ENCODE results near the gene TMEM259.

The TMEM259 gene

GRCh38 chr19:991174-991931 lies 29.6 kb downstream of the TMEM259 start:
- no peak for TF ChIP-seq CTCF (IDR thresholded peaks at IDR 0.05; ENCODE audit: extremely low read depth, insufficient read depth, missing control alignments)
- DNase-seq (ENCODE audit: low spot score), result peak; percentile 80
- in situ Hi-C loops (cut with MboI; ENCODE audit: low pct_unique_long_range_greater_than_20kb, low sequenced_read_pairs, unreplicated experiment), result no loop called here

GRCh38 chr19:990746-991145 lies 30.2 kb downstream of the TMEM259 start:
- no peak for DNase-seq (ENCODE audit: low spot score)
- in situ Hi-C loops (cut with MboI; ENCODE audit: low pct_unique_long_range_greater_than_20kb, low sequenced_read_pairs, unreplicated experiment), result no loop called here
- no peak for TF ChIP-seq CTCF (IDR thresholded peaks at IDR 0.05; ENCODE audit: extremely low read depth, insufficient read depth, missing control alignments)

- no peak for DNase-seq (ENCODE audit: low spot score)
- TF ChIP-seq CTCF (IDR thresholded peaks at IDR 0.05; ENCODE audit: extremely low read depth, insufficient read depth, missing control alignments), result no peak
- in situ Hi-C loops (cut with MboI; ENCODE audit: low pct_unique_long_range_greater_than_20kb, low sequenced_read_pairs, unreplicated experiment), result no loop called here
Observed at GRCh38 chr19:990119-990571, 30.8 kb downstream of the TMEM259 start.

GRCh38 chr19:989381-990081 lies 31.4 kb downstream of the TMEM259 start:
- peak; percentile 15 for TF ChIP-seq CTCF (IDR thresholded peaks at IDR 0.05; ENCODE audit: extremely low read depth, insufficient read depth, missing control alignments)
- no peak for DNase-seq (ENCODE audit: low spot score)
- in situ Hi-C loops (cut with MboI; ENCODE audit: low pct_unique_long_range_greater_than_20kb, low sequenced_read_pairs, unreplicated experiment), result loop anchor here (10.0 kb wide), 1 partner anchor 135 kb away; the partner anchor contains the start of genes CFD and ELANE

- DNase-seq (ENCODE audit: low spot score), result no peak
- no peak for TF ChIP-seq CTCF (IDR thresholded peaks at IDR 0.05; ENCODE audit: extremely low read depth, insufficient read depth, missing control alignments)
- in situ Hi-C loops (cut with MboI; ENCODE audit: low pct_unique_long_range_greater_than_20kb, low sequenced_read_pairs, unreplicated experiment), result loop anchor here (10.0 kb wide), 1 partner anchor 134 kb away; the partner anchor contains the start of genes CFD and ELANE
Observed at GRCh38 chr19:988510-988909, 32.4 kb downstream of the TMEM259 start.

- no peak for DNase-seq (ENCODE audit: low spot score)
- TF ChIP-seq CTCF (IDR thresholded peaks at IDR 0.05; ENCODE audit: extremely low read depth, insufficient read depth, missing control alignments), result no peak
- in situ Hi-C loops (cut with MboI; ENCODE audit: low pct_unique_long_range_greater_than_20kb, low sequenced_read_pairs, unreplicated experiment), result loop anchor here (10.0 kb wide), 1 partner anchor 133 kb away; the partner anchor contains the start of genes CFD and ELANE
Observed at GRCh38 chr19:988081-988480, 32.8 kb downstream of the TMEM259 start.
